ENCODE results near the gene ZNF860.

ZNF860 gene

DNA sequence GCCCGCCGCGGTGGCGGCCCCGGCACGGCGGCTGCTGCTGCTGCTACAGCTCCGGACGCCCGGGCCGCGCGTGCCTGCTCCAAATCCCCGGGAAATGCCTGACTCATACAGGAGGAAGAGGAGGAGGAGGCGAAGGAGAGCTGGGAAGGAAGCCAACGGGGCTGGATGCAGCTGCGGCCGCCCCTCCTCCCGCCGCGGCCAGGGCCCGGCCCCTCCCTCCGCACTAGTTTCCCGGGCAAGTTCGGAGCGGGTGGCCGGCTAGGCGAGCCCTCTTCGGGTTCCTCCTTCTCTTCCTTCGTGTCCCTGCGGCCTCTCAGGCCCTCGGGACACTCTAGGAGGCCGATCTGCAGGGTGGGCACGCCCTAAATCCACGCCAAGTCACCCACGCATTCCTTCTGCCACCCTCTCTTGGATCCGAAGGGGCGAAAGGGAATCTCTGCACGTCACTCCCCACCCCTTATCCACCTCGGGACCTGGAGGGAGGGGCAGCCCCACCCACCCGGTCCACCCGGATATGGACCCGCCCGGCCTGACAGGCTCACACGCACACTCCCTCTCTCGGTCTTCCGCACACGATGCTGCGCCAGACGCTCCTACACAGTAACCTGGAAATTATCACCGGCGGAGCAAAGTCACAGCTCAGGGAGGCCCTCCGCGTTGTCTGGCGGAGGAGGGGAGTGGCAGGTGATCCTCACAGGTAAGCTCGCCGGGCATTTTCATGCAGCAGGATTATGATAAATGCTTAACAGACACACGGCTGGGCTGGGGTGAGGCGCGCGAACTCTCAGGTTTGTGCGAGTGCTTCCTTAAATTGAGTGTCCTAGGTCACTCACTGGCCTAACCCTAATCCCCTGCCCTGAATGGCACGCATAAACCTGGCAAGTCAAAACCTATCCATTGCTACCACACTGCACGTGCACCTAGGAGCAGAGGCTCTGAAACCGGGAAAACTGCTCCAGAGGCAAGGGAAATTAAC is at the start of gene ZNF860, which contains the start of gene OSBPL10:
TSS of gene ZNF860 (plus strand) at position 545 of the 976 bp plus-strand sequence. CDS start 7,330 bp downstream, outside the sequence.
TSS of gene OSBPL10 (minus strand) at position 57 of the 976 bp plus-strand sequence. CDS start 83 bp downstream, outside the sequence.
- DNase-seq, result peak; percentile 42

- DNase-seq, result no peak
Observed at GRCh38 chr3:31932990-31933389, 48.6 kb upstream of the ZNF860 start.

- DNase-seq, result peak; percentile 28
Observed at GRCh38 chr3:31934018-31934417, 47.5 kb upstream of the ZNF860 start.

GRCh38 chr3:31934866-31935265 is 46.7 kb upstream of the ZNF860 start:
- no peak for DNase-seq

- peak; percentile 16 for DNase-seq
Observed at GRCh38 chr3:31936420-31937060, 45.0 kb upstream of the ZNF860 start.

- DNase-seq, result no peak
Observed at GRCh38 chr3:31937225-31937624, 44.3 kb upstream of the ZNF860 start.

DNA sequence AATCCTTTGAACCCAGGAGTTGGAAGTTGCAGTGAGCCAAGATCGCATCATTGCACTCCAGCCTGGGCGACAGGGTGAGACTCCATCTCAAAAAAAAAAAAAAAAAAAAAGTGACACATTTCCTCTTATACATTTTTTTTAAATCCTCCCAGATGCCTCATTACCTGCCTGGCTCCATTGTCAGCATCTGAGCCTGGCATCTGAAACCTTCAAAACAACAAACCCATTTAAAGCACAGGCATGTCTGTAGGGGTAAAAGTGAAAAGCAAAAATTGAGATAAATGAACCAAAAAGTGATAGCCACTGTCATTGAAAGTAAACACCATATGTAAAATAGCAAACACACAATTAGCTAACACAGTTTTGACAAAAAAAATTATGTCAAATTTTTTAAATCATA is 39.1 kb upstream of the ZNF860 start:
- DNase-seq, result no peak

GRCh38 chr3:31943041-31943440 is 38.5 kb upstream of the ZNF860 start:
- DNase-seq, result no peak

DNA sequence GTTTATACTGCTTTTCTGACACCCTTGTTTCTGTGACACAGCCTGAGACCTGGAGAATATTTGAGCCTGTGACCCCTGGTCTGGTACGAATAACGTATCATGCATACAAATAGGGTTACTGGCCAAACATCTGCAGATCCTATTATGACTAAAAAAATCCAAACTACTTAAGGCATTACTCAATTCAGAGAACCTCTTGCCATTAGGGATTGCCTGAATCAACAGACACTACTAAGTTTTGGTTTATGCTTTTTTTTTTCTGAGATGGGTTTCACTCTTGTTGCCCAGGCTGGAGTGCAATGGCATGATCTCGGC is 35.9 kb upstream of the ZNF860 start:
- DNase-seq, result no peak

DNA sequence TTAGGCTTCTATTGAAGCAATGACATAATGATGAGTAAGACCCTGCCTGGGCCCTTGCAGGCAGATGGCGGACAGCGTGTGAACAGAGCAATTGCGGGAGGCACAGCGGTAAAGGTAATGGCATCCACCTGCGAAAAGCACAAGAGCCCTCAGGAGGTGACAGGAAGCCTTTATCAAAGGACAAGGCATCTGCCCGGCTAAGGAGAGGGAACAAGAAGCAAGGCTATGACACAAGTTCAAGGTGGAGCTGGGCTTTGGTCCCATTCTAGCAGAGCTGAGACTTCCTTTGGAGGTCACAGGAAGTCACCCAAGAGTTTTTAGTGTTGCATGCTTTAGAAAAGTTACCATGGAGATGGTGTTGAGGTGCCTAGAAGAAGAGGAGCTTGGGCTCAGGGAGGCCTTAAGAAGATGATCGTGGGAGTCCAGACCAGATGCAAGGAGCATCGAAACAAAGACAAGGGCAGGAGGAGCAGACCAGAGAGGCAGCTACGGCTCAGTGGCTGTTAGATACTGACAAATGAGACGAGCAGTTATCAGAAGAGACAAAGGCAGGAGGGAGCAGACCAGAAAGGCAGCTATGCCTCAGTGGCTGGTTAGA is 35.0 kb upstream of the ZNF860 start:
- DNase-seq, result no peak

DNA sequence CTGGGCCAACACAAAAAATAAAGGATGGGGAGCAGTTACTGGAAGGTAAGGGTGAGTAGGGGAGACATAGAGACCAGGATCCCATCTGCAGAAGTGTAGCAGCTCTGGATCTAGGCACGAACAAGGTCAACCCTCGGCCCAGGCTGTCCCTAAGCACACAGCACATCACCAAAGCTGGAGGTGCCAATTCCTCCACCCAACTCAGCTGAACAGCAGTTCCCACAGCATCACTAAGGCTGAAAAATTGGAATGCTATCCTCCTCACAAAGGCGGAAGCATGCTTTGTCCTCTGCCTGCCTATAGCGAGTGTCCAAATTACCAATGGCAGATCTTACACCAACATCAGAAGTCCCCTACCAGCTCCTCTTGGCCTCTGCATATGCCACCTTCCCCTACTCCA is 34.4 kb upstream of the ZNF860 start:
- DNase-seq, result no peak

- no peak for DNase-seq
Observed at GRCh38 chr3:31947671-31948091, 33.9 kb upstream of the ZNF860 start.

DNA sequence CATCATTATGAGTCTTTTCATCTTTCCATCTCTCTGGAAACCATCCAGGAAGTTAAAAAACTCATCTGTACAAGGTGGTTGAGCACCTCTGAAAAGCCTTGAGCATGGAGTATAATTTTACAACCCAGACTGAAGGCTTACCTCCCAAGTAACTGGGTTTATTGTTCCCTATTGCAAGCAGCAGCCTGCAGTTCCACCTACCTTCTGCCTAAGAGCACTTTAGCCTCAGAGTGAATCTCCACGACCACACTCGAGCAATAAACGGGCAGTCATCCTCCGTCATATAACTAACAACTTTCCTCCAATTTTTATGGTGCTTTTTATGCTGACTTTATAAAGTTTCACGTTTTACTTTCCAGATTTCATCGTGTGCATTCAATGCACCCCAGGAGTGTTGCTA is 33.3 kb upstream of the ZNF860 start:
- no peak for DNase-seq

- DNase-seq, result no peak
Observed at GRCh38 chr3:31952205-31952604, 29.3 kb upstream of the ZNF860 start.

DNA sequence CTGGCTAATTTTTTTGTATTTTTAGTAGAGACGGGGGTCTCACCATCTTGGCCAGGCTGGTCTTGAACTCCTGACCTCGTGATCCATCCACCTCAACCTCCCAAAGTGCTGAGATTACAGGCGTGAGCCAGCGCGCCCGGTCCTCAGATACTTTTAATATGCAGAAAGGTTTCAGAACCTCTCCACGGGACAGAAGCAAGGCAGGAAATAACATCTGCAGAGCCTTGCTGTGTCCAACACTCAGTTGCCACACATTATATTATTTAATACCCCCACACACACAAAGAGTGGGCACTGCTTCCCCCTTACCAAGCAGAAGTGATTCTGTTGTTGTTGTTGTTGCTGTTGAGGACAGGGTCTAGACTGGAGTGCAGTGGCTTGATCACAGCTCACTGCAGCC is 28.5 kb upstream of the ZNF860 start:
- no peak for DNase-seq

GRCh38 chr3:31953636-31954035 is 27.9 kb upstream of the ZNF860 start:
- DNase-seq, result no peak

- no peak for DNase-seq
Observed at GRCh38 chr3:31955581-31955980, 26.0 kb upstream of the ZNF860 start.

DNA sequence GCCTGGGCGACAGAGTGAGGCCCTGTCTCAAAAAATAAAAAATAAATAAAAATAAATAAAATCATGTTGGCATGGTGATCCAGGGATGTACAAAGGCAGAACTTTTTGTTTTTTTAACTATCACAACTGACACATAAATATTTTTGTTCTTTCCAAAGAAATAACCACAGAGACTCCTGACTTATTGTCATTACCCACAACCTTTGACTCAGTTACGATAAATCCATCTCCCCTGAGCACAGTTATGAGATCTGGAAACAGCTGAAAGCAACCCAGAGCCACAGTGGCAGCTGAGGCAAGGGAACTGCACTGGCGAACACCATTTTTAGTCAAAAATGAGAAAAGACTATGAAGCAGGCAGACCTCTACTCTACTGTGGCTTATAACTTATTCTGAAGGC is 24.4 kb upstream of the ZNF860 start:
- no peak for DNase-seq

- no peak for DNase-seq
Observed at GRCh38 chr3:31958701-31959152, 22.8 kb upstream of the ZNF860 start.

GRCh38 chr3:31959251-31959650 is 22.3 kb upstream of the ZNF860 start:
- no peak for DNase-seq

- DNase-seq, result no peak
Observed at GRCh38 chr3:31959951-31960792, 21.4 kb upstream of the ZNF860 start.

GRCh38 chr3:31960793-31961431 is 20.6 kb upstream of the ZNF860 start:
- DNase-seq, result no peak

Data from hematopoietic multipotent progenitor cell treated with erythropoietin and hydrocortisone succinate and interleukin-3 and kit ligand, for 4 days (in vitro differentiated cells).